Lower lobe of right lung (tissue), 2 donors: ENCODE data around the gene DDX46. TPM values are rescaled to one million over a fixed set of nuclear protein-coding genes. Genes with fewer than 3 reads are reported as not detected.

Experiments used
- ATAC-seq, 2 donors: fragments of 200-7000 bp; cut with Tn5 transposase; one replicate each; pipeline ENCODE4 v1.9.1; 2020 to 2022; ENCODE audit warnings: mild to moderate bottlenecking in 2 of 2, moderate library complexity in 2 of 2
- DNase-seq: peaks from one replicate; pipeline ENCODE4 v3.0.0-alpha.2; 2020
- H3K27ac ChIP-seq: fragments of 200-600 bp; one replicate; pipeline ENCODE4 v1.8.0; 2022
- H3K27me3 ChIP-seq: fragments of 200-600 bp; one replicate; pipeline ENCODE4 v1.8.0; 2022; ENCODE audit warnings: low read depth
- H3K36me3 ChIP-seq: fragments of 200-600 bp; one replicate; pipeline ENCODE4 v1.8.0; 2022; ENCODE audit warnings: mild to moderate bottlenecking
- H3K4me1 ChIP-seq: fragments of 200-600 bp; one replicate; pipeline ENCODE4 v1.8.0; 2022
- H3K4me3 ChIP-seq: fragments of 200-600 bp; one replicate; pipeline ENCODE4 v1.8.0; 2022; ENCODE audit warnings: mild to moderate bottlenecking
- H3K9me3 ChIP-seq: fragments of 200-600 bp; one replicate; pipeline ENCODE4 v1.8.0; 2022
- CTCF ChIP-seq: fragments of 200-600 bp; IDR thresholded peaks from one replicate; pipeline ENCODE4 v1.8.0; 2022; ENCODE audit warnings: antibody characterized with exemption, mild to moderate bottlenecking
- intact Hi-C: fragments of 100-400 bp; cut with DNase I; formaldehyde crosslinking; loops from one replicate; pipeline ENCODE4 v1.11.0; 2022
- total RNA-seq: library from RNA; stranded (reverse); fragmentation: NEBNext Ultra II Directional; extraction: Animal tissue kit (Norgen Biotek cat#: 25700); gene quantifications from one replicate; pipeline ENCODE4 v1.2.1, GENCODE V29; 2021
- donor health status: DM: no; HTN: yes; CAD: no; lungs with severe emphysema.

The DDX46 gene
- total RNA-seq, 1 donor from 2014 or later: 43.3 TPM

- Histone ChIP-seq H3K4me1 (peaks cover 21% of the 10 kb centered on the region), H3K4me3 (peak overlapping the region; percentile 97), H3K36me3 (no peaks in the 10 kb centered on the region), H3K27ac (peak overlapping the region; percentile 98), H3K9me3 (no peaks in the 10 kb centered on the region), H3K27me3 (no peaks in the 10 kb centered on the region)
- no peak for TF ChIP-seq CTCF
- DNase-seq: no peak
- intact Hi-C loops: no loop called here
- no peak for ATAC-seq
Measured at GRCh38 chr5:134873494-134873893, 114.9 kb downstream of the DDX46 start.

- no peaks in the 10 kb centered on the region for H3K9me3 ChIP-seq
- H3K4me1 ChIP-seq: peaks cover 28% of the 10 kb centered on the region
- H3K4me3 ChIP-seq: peak within 1 kb of the TSS; percentile 97
- intact Hi-C loops: no loop called here
- ATAC-seq (peak; percentile 98 to 99), DNase-seq (peak; percentile 94)
- peak within 1 kb of the TSS; percentile 98 for H3K27ac ChIP-seq
- H3K27me3 ChIP-seq: no peaks in the 10 kb centered on the region
- TF ChIP-seq CTCF: no peak
- no peaks in the 10 kb centered on the region for H3K36me3 ChIP-seq
Measured at GRCh38 chr5:134873987-134874830, 115.6 kb downstream of the DDX46 start, which contains the start of gene TXNDC15. Gene TXNDC15 (plus strand): TSS chr5:134874371. CDS start chr5:134874428, 57 bp downstream.

GRCh38 chr5:134874831-134875655 lies 116.5 kb downstream of the DDX46 start:
- Histone ChIP-seq H3K4me1 (peaks cover 33% of the 10 kb centered on the region), H3K36me3 (no peaks in the 10 kb centered on the region), H3K27me3 (no peaks in the 10 kb centered on the region), H3K27ac (peak overlapping the region; percentile 98), H3K9me3 (no peaks in the 10 kb centered on the region), H3K4me3 (peak overlapping the region; percentile 97)
- ATAC-seq: peak; percentile 66 to 71
- intact Hi-C loops: no loop called here
- DNase-seq: peak; percentile 61
- TF ChIP-seq CTCF: no peak

GRCh38 chr5:134877159-134877558 lies 118.6 kb downstream of the DDX46 start:
- ATAC-seq (no peak), DNase-seq (no peak)
- Histone ChIP-seq H3K4me3 (no peak overlapping the region), H3K27ac (no peak overlapping the region), H3K4me1 (peaks cover 36% of the 10 kb centered on the region), H3K36me3 (no peaks in the 10 kb centered on the region), H3K27me3 (no peaks in the 10 kb centered on the region), H3K9me3 (no peaks in the 10 kb centered on the region)
- intact Hi-C loops: no loop called here
- TF ChIP-seq CTCF: no peak

GRCh38 chr5:134878403-134878802 lies 119.8 kb downstream of the DDX46 start:
- intact Hi-C loops: no loop called here
- no peaks in the 10 kb centered on the region for H3K9me3 ChIP-seq
- no peak for TF ChIP-seq CTCF
- H3K27me3 ChIP-seq: no peaks in the 10 kb centered on the region
- DNase-seq (peak; percentile 57), ATAC-seq (no peak)
- no peak overlapping the region for H3K27ac ChIP-seq
- H3K36me3 ChIP-seq: no peaks in the 10 kb centered on the region
- peaks cover 36% of the 10 kb centered on the region for H3K4me1 ChIP-seq
- H3K4me3 ChIP-seq: no peak overlapping the region
